Uterus (tissue), 4 donors: ENCODE results near the gene MYOZ3. TPM values are rescaled to one million over a fixed set of nuclear protein-coding genes. Genes with fewer than 3 reads are reported as not detected.
A peak's percentile ranks its signal among the peaks of the same experiment; 100 is the strongest.

Source experiments
- DNase-seq, 2 donors: peaks; one replicate each; pipeline ENCODE4 v3.0.0-alpha.2; 2019 to 2020
- H3K27ac ChIP-seq, 2 donors: fragments of 200-600 bp; sonication (generic); 1 replicate in 1 of 2; 2 replicates in 1 of 2; pipeline ENCODE4 v1.5.1; 2016 to 2018
- H3K27me3 ChIP-seq, 2 donors: fragments of 200-600 bp; sonication (generic); one replicate each; pipeline ENCODE4 v1.5.1; 2018 to 2019; ENCODE audit warnings: control low read depth in 1 of 2
- H3K36me3 ChIP-seq, 2 donors: fragments of 200-600 bp; sonication (generic); one replicate each; pipeline ENCODE4 v1.5.1; 2019; ENCODE audit warnings: control low read depth in 1 of 2
- H3K4me1 ChIP-seq, 2 donors: fragments of 200-600 bp; sonication (generic); one replicate each; pipeline ENCODE4 v1.5.1; 2018 to 2019; ENCODE audit warnings: control low read depth in 1 of 2
- H3K4me3 ChIP-seq, 2 donors: fragments of 200-600 bp; sonication (generic); 1 replicate in 1 of 2; 2 replicates in 1 of 2; pipeline ENCODE4 v1.5.1; 2018 to 2019; ENCODE audit warnings: mild to moderate bottlenecking in 1 of 2
- H3K9me3 ChIP-seq, 2 donors: fragments of 200-600 bp; sonication (generic); one replicate each; pipeline ENCODE4 v1.5.1; 2019; ENCODE audit warnings: control low read depth in 1 of 2
- CTCF ChIP-seq, 4 experiments: fragments of 200-600 bp in 2 of 4; fragments of 450-650 bp in 2 of 4; sonication (generic) in 2 of 4; IDR thresholded peaks; one replicate each; pipeline ENCODE4 v1.5.1; 2016 to 2019; ENCODE audit warnings: antibody characterized with exemption in 4 of 4, mild to moderate bottlenecking in 2 of 4, moderate library complexity in 1 of 4
- POLR2A ChIP-seq, 2 donors: fragments of 450-650 bp; IDR thresholded peaks; one replicate each; pipeline ENCODE4 v1.6.1; 2016; ENCODE audit warnings: antibody characterized with exemption in 2 of 2, mild to moderate bottlenecking in 1 of 2, moderate library complexity in 1 of 2
- intact Hi-C: fragments of 100-400 bp; cut with DNase I; formaldehyde crosslinking; loops from one replicate; pipeline ENCODE4 v1.15.1; 2023; ENCODE audit warnings: low total_unique reads
- total RNA-seq, 4 donors: library from RNA; depleted of rRNA in 3 of 4; stranded (reverse); fragments of >200 nt in 3 of 4; gene quantifications; one replicate each; pipeline versions ENCODE4 v1.1.0 to v1.2.4, GENCODE V29; 2014 to 2023
- donor health status: DM: yes; HTN: yes; CAD: no.

MYOZ3 gene
- total RNA-seq, 4 donors from 2014 or later: 3.2 to 69.1 (median 3.4) TPM; not detected in 1

GRCh38 chr5:150625831-150626746, 35.0 kb upstream of the MYOZ3 start:
- DNase-seq: no peak

GRCh38 chr5:150626853-150627276, 34.2 kb upstream of the MYOZ3 start:
- TF ChIP-seq CTCF (IDR thresholded peaks at IDR 0.05) (no peak), POLR2A (IDR thresholded peaks at IDR 0.05) (peak; percentile 22 to 35)
- Histone ChIP-seq H3K9me3 (no peaks in the 10 kb centered on the region), H3K27me3 (no peaks in the 10 kb centered on the region), H3K36me3 (no peaks in the 10 kb centered on the region), H3K27ac (peak overlapping the region; percentile 85 to 90), H3K4me3 (no peak overlapping the region), H3K4me1 (peaks cover 0 to 5% of the 10 kb centered on the region in 2 donors)
- peak in 1 of 2 donors; percentile 66 for DNase-seq
- intact Hi-C loops: no loop called here

More at GRCh38 chr5:150625831-150626746, 35.0 kb upstream of the MYOZ3 start:
- Histone ChIP-seq H3K27ac (peak overlapping the region; percentile 85 to 90), H3K9me3 (no peaks in the 10 kb centered on the region), H3K27me3 (no peaks in the 10 kb centered on the region), H3K4me3 (peak overlapping the region; percentile 58 to 64), H3K36me3 (no peaks in the 10 kb centered on the region), H3K4me1 (peaks cover 0 to 5% of the 10 kb centered on the region in 2 donors)
- intact Hi-C loops: no loop called here
- no peak for TF ChIP-seq POLR2A (IDR thresholded peaks at IDR 0.05)
- no peak for TF ChIP-seq CTCF (IDR thresholded peaks at IDR 0.05)

GRCh38 chr5:150627731-150628545, 33.1 kb upstream of the MYOZ3 start:
- Histone ChIP-seq H3K27ac (peak overlapping the region; percentile 55 to 90), H3K9me3 (no peaks in the 10 kb centered on the region), H3K4me1 (peaks cover 2 to 11% of the 10 kb centered on the region in 2 donors), H3K4me3 (no peak overlapping the region), H3K27me3 (no peaks in the 10 kb centered on the region), H3K36me3 (no peaks in the 10 kb centered on the region)
- no peak for DNase-seq
- intact Hi-C loops: no loop called here
- TF ChIP-seq CTCF (IDR thresholded peaks at IDR 0.05) (no peak), POLR2A (IDR thresholded peaks at IDR 0.05) (no peak)

- H3K9me3 ChIP-seq: no peaks in the 10 kb centered on the region
- TF ChIP-seq CTCF (IDR thresholded peaks at IDR 0.05) (no peak), POLR2A (IDR thresholded peaks at IDR 0.05) (no peak)
- H3K27me3 ChIP-seq: no peaks in the 10 kb centered on the region
- intact Hi-C loops: no loop called here
- peaks cover 2 to 11% of the 10 kb centered on the region in 2 donors for H3K4me1 ChIP-seq
- H3K36me3 ChIP-seq: no peaks in the 10 kb centered on the region
- H3K4me3 ChIP-seq: no peak overlapping the region
- peak overlapping the region in 1 of 2 donors; percentile 5 for H3K27ac ChIP-seq
- no peak for DNase-seq
Measured at GRCh38 chr5:150628936-150629485, 32.0 kb upstream of the MYOZ3 start.
